MM.1S (cell line): ENCODE data around the gene TRIM69.

ENCODE experiments used
- EZH2 ChIP-seq: fragments of 300-600 bp; sonication (generic); optimal IDR thresholded peaks from 2 replicates; pipeline ENCODE3; 2017; ENCODE audit warnings: low read depth, mild to moderate bottlenecking, antibody characterized with exemption, low read length, mixed read lengths
- EZH2phosphoT487 ChIP-seq: fragments of 300-600 bp; sonication (generic); IDR thresholded peaks from 2 replicates; pipeline ENCODE4 v1.6.1; 2018; ENCODE audit warnings: antibody characterized with exemption, low read length
- TF ChIP-seq, protein P1 (sequence below): fragments of 300-600 bp; sonication (generic); IDR thresholded peaks from 2 replicates; pipeline ENCODE4 v1.5.1; 2016; ENCODE audit warnings: antibody characterized with exemption, low read length, mixed read lengths

- TF ChIP-seq, protein P1, sequence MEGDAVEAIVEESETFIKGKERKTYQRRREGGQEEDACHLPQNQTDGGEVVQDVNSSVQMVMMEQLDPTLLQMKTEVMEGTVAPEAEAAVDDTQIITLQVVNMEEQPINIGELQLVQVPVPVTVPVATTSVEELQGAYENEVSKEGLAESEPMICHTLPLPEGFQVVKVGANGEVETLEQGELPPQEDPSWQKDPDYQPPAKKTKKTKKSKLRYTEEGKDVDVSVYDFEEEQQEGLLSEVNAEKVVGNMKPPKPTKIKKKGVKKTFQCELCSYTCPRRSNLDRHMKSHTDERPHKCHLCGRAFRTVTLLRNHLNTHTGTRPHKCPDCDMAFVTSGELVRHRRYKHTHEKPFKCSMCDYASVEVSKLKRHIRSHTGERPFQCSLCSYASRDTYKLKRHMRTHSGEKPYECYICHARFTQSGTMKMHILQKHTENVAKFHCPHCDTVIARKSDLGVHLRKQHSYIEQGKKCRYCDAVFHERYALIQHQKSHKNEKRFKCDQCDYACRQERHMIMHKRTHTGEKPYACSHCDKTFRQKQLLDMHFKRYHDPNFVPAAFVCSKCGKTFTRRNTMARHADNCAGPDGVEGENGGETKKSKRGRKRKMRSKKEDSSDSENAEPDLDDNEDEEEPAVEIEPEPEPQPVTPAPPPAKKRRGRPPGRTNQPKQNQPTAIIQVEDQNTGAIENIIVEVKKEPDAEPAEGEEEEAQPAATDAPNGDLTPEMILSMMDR, result no peak
- TF ChIP-seq EZH2 (no peak), EZH2phosphoT487 (no peak)
Measured at GRCh38 chr15:44788748-44789147, 52.4 kb downstream of the TRIM69 start.
